Hepatocyte (in vitro differentiated cells): Measurements from ENCODE around the gene NHERF2. TPM values are rescaled to one million over a fixed set of nuclear protein-coding genes. Genes with fewer than 3 reads are reported as not detected.

ENCODE experiments used
- DNase-seq: peaks from one replicate; pipeline ENCODE4 v3.0.0-alpha.2; 2016; ENCODE audit warnings: low spot score
- H2AFZ ChIP-seq: fragments of 200-600 bp; sonication (generic); 2 replicates; pipeline ENCODE4 v1.6.0; 2016; ENCODE audit warnings: antibody characterized with exemption, mild to moderate bottlenecking
- H3K27ac ChIP-seq: fragments of 200-600 bp; sonication (generic); 2 replicates; pipeline ENCODE4 v1.5.1; 2016; ENCODE audit warnings: mild to moderate bottlenecking
- H3K27me3 ChIP-seq: fragments of 200-600 bp; sonication (generic); 2 replicates; pipeline ENCODE4 v1.6.1; 2016
- H3K36me3 ChIP-seq: fragments of 200-600 bp; sonication (generic); replicated peaks from 2 replicates; pipeline ENCODE4 v1.5.1; 2016; ENCODE audit warnings: low read depth; ENCODE audit not compliant: insufficient read depth
- H3K4me1 ChIP-seq: fragments of 200-600 bp; sonication (generic); 2 replicates; pipeline ENCODE4 v1.5.1; 2016; ENCODE audit warnings: mild to moderate bottlenecking, moderate library complexity; ENCODE audit not compliant: insufficient read depth
- H3K4me2 ChIP-seq: fragments of 200-600 bp; sonication (generic); 2 replicates; pipeline ENCODE4 v1.6.0; 2016
- H3K4me3 ChIP-seq: fragments of 200-600 bp; sonication (generic); 2 replicates; pipeline ENCODE4 v1.5.1; 2016; ENCODE audit warnings: mild to moderate bottlenecking
- H3K79me2 ChIP-seq: fragments of 200-600 bp; sonication (generic); 2 replicates; pipeline ENCODE4 v1.6.0; 2017; ENCODE audit warnings: mild to moderate bottlenecking
- H3K9me2 ChIP-seq: fragments of 200-600 bp; sonication (generic); replicated peaks from 2 replicates; pipeline ENCODE4 v1.6.0; 2017; ENCODE audit warnings: mild to moderate bottlenecking; ENCODE audit not compliant: insufficient read depth
- H3K9me3 ChIP-seq: fragments of 200-600 bp; sonication (generic); 2 replicates; pipeline ENCODE4 v1.5.1; 2016; ENCODE audit warnings: low read depth, mild to moderate bottlenecking
- H4K20me1 ChIP-seq: fragments of 200-600 bp; sonication (generic); 2 replicates; pipeline ENCODE4 v1.6.0; 2016; ENCODE audit warnings: mild to moderate bottlenecking; ENCODE audit not compliant: insufficient read depth, poor library complexity, severe bottlenecking
- CTCF ChIP-seq: fragments of 200-600 bp; sonication (generic); IDR thresholded peaks from 2 replicates; pipeline ENCODE4 v1.5.1; 2016; ENCODE audit warnings: antibody characterized with exemption, mild to moderate bottlenecking; ENCODE audit not compliant: poor library complexity
- EZH2 ChIP-seq: fragments of 200-600 bp; sonication (generic); IDR thresholded peaks from 2 replicates; pipeline ENCODE4 v1.6.1; 2016; ENCODE audit warnings: antibody characterized with exemption, mild to moderate bottlenecking, borderline replicate concordance
- EZH2phosphoT487 ChIP-seq: fragments of 200-600 bp; sonication (generic); IDR thresholded peaks from one replicate; pipeline ENCODE4 v1.6.1; 2018; ENCODE audit warnings: antibody characterized with exemption, mild to moderate bottlenecking, low read depth, moderate library complexity; ENCODE audit not compliant: unreplicated experiment, severe bottlenecking
- WGBS: methylation state at CpG from one replicate; pipeline ENCODE4 v1.1.6; 2016; ENCODE audit warnings: low lambda C conversion rate; ENCODE audit errors: missing lambda C conversion rate; 5-methylcytosine and 5-hydroxymethylcytosine counted together
- polyA plus RNA-seq: library from polyadenylated mRNA; unstranded; fragments of >200 nt; fragmentation: Nextera tagmentation; extraction: Ambion mirVana; gene quantifications from 2 replicates; pipeline ENCODE4 v1.2.1, GENCODE V29; 2016
- total RNA-seq: library from RNA; depleted of rRNA; stranded (reverse); fragments of >200 nt; gene quantifications from 2 replicates; pipeline ENCODE4 v1.2.3, GENCODE V29; 2014

NHERF2 gene
- total and polyA plus RNA-seq, 2 experiments from 2014 or later = 29.6 to 43.8 TPM

- Histone ChIP-seq H3K9me3 (no peaks in the 10 kb centered on the region), H3K4me1 (no peaks in the 10 kb centered on the region), H3K4me2 (no peak overlapping the region), H3K79me2 (no peaks in the 10 kb centered on the region), H2AFZ (no peak overlapping the region), H4K20me1 (no peaks in the 10 kb centered on the region), H3K36me3 (no peaks in the 10 kb centered on the region), H3K4me3 (no peak overlapping the region), H3K27me3 (no peaks in the 10 kb centered on the region), H3K27ac (no peak overlapping the region), H3K9me2 (no peaks in the 10 kb centered on the region)
- no peak for TF ChIP-seq EZH2phosphoT487
- no peak for TF ChIP-seq CTCF
- TF ChIP-seq EZH2 = no peak
- DNase-seq = no peak
- 97% methylated on average over 39 of the region's 44 CpGs for WGBS
Observed at GRCh38 chr16:2083876-2084780, 57.4 kb downstream of the NHERF2 start.

GRCh38 chr16:2084895-2085625 is 58.4 kb downstream of the NHERF2 start:
- Histone ChIP-seq H3K9me3 (no peaks in the 10 kb centered on the region), H3K79me2 (no peaks in the 10 kb centered on the region), H3K27ac (no peak overlapping the region), H3K4me2 (no peak overlapping the region), H3K4me1 (no peaks in the 10 kb centered on the region), H4K20me1 (no peaks in the 10 kb centered on the region), H3K4me3 (no peak overlapping the region), H3K27me3 (no peaks in the 10 kb centered on the region), H3K36me3 (no peaks in the 10 kb centered on the region), H2AFZ (no peak overlapping the region), H3K9me2 (no peaks in the 10 kb centered on the region)
- DNase-seq = no peak
- WGBS = 89% methylated on average over 26 of the region's 29 CpGs
- TF ChIP-seq EZH2 (no peak), CTCF (no peak), EZH2phosphoT487 (no peak)

- Histone ChIP-seq H3K27ac (no peak overlapping the region), H3K9me3 (no peaks in the 10 kb centered on the region), H3K9me2 (no peaks in the 10 kb centered on the region), H3K4me1 (no peaks in the 10 kb centered on the region), H4K20me1 (no peaks in the 10 kb centered on the region), H2AFZ (no peak overlapping the region), H3K36me3 (no peaks in the 10 kb centered on the region), H3K4me3 (no peak overlapping the region), H3K79me2 (no peaks in the 10 kb centered on the region), H3K27me3 (no peaks in the 10 kb centered on the region), H3K4me2 (no peak overlapping the region)
- no peak for DNase-seq
- 86% methylated on average over 13 of the region's 14 CpGs for WGBS
- no peak for TF ChIP-seq CTCF
- TF ChIP-seq EZH2 = no peak
- TF ChIP-seq EZH2phosphoT487 = no peak
Observed at GRCh38 chr16:2085669-2086068, 59.0 kb downstream of the NHERF2 start.
